Trophoblast cell (in vitro differentiated cells and primary cell): Measurements from ENCODE around the gene HAUS2.

ENCODE experiments used
- DNase-seq, 2 donors: peaks; one replicate each; pipeline ENCODE4 v3.0.0-alpha.2; 2016
- H2AFZ ChIP-seq: 2 replicates; pipeline ENCODE4 v1.6.1; 2013; ENCODE audit warnings: low read length, moderate library complexity, mild to moderate bottlenecking; ENCODE audit not compliant: insufficient read depth, poor library complexity
- H2AK5ac ChIP-seq: 2 replicates; pipeline ENCODE4 v1.6.1; 2013; ENCODE audit warnings: mild to moderate bottlenecking, low read length
- H2BK120ac ChIP-seq: 2 replicates; pipeline ENCODE4 v1.6.1; 2013; ENCODE audit warnings: low read length, mild to moderate bottlenecking, moderate library complexity; ENCODE audit not compliant: insufficient read depth, poor library complexity
- H2BK12ac ChIP-seq: 2 replicates; pipeline ENCODE4 v1.6.1; 2013; ENCODE audit warnings: mild to moderate bottlenecking, low read length, moderate library complexity
- H2BK5ac ChIP-seq: 2 replicates; pipeline ENCODE4 v1.6.1; 2013; ENCODE audit warnings: low read length, low read depth, moderate library complexity, mild to moderate bottlenecking; ENCODE audit not compliant: poor library complexity
- H3K14ac ChIP-seq: 2 replicates; pipeline ENCODE4 v1.6.1; 2013; ENCODE audit warnings: mild to moderate bottlenecking, low read length
- H3K18ac ChIP-seq: 2 replicates; pipeline ENCODE4 v1.6.1; 2013; ENCODE audit warnings: mild to moderate bottlenecking, low read length
- H3K23ac ChIP-seq: 2 replicates; pipeline ENCODE4 v1.6.1; 2013; ENCODE audit warnings: low read length
- H3K27ac ChIP-seq: 2 replicates; pipeline ENCODE4 v1.5.1; 2013; ENCODE audit warnings: low read depth, mild to moderate bottlenecking, inconsistent platforms, low read length, moderate library complexity
- H3K27me3 ChIP-seq: 2 replicates; pipeline ENCODE4 v1.6.1; 2013; ENCODE audit warnings: inconsistent platforms, mild to moderate bottlenecking, low read length, moderate library complexity; ENCODE audit not compliant: insufficient read depth
- H3K36me3 ChIP-seq, 2 experiments: 1 replicate in 1 of 2; 2 replicates in 1 of 2; pipeline ENCODE4 v1.6.1; 2013; ENCODE audit warnings: low read length in 2 of 2, mild to moderate bottlenecking in 2 of 2, moderate library complexity in 1 of 2; ENCODE audit not compliant: insufficient read depth in 2 of 2, control insufficient read depth in 1 of 2
- H3K4ac ChIP-seq: 2 replicates; pipeline ENCODE4 v1.6.1; 2013; ENCODE audit warnings: low read depth, mild to moderate bottlenecking, low read length, moderate library complexity
- H3K4me1 ChIP-seq, 2 experiments: 1 replicate in 1 of 2; 2 replicates in 1 of 2; pipeline ENCODE4 v1.6.1; 2013; ENCODE audit warnings: low read length in 2 of 2, mild to moderate bottlenecking in 2 of 2, moderate library complexity in 1 of 2; ENCODE audit not compliant: insufficient read depth in 2 of 2, control insufficient read depth in 1 of 2
- H3K4me2 ChIP-seq: 2 replicates; pipeline ENCODE4 v1.6.1; 2013; ENCODE audit warnings: inconsistent platforms, mild to moderate bottlenecking, low read length, moderate library complexity
- H3K4me3 ChIP-seq: 2 replicates; pipeline ENCODE4 v1.5.1; 2013; ENCODE audit warnings: mild to moderate bottlenecking, low read depth, low read length, inconsistent platforms
- H3K79me1 ChIP-seq: one replicate; pipeline ENCODE4 v1.6.1; 2013; ENCODE audit warnings: low read length
- H3K79me2 ChIP-seq: 2 replicates; pipeline ENCODE4 v1.6.1; 2013; ENCODE audit warnings: low read length, mild to moderate bottlenecking; ENCODE audit not compliant: control insufficient read depth, insufficient read depth, poor library complexity
- H3K9ac ChIP-seq: 2 replicates; pipeline ENCODE4 v1.6.1; 2013; ENCODE audit warnings: mild to moderate bottlenecking, low read length
- H3K9me3 ChIP-seq: 2 replicates; pipeline ENCODE4 v1.6.1; 2013; ENCODE audit warnings: low read depth, mild to moderate bottlenecking, control low read depth, inconsistent platforms, low read length; ENCODE audit not compliant: insufficient read depth
- H4K12ac ChIP-seq: 2 replicates; pipeline ENCODE4 v1.6.1; 2013; ENCODE audit warnings: low read depth, mild to moderate bottlenecking, low read length, moderate library complexity
- H4K8ac ChIP-seq: 2 replicates; pipeline ENCODE4 v1.6.1; 2013; ENCODE audit warnings: low read depth, mild to moderate bottlenecking, low read length, moderate library complexity
- H4K91ac ChIP-seq: one replicate; pipeline ENCODE4 v1.6.1; 2013; ENCODE audit warnings: low read depth, mild to moderate bottlenecking, low read length, moderate library complexity
- WGBS: extraction: QIAGEN DNeasy Blood & Tissue Kit; methylation state at CpG from one replicate; pipeline ENCODE4 v1.1.7; 2013; ENCODE audit warnings: missing lambda C conversion rate; ENCODE audit not compliant: insufficient read length, insufficient coverage; ENCODE audit errors: extremely low coverage; 5-methylcytosine and 5-hydroxymethylcytosine counted together

The HAUS2 gene

DNA sequence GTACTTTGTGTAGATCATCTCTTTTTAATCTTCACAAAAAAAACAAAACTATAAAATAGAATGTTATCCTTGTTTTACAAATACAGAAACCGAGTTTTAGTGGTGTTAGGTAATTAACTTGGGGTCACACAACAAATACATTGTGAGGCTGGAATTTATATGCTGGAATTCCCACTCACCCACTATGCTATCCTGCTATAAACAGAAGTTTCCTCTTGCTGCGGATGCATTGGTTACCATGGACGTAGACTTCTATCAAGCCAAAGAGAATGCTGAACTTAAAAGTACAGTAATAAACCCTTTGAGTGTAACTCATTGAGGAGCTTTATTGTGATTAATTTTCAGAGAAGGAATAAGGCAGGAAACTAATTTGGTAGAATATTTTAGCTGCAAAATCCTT lies 44.0 kb upstream of the HAUS2 start:
- no peak overlapping the region for H3K18ac ChIP-seq
- H3K79me2 ChIP-seq, result peaks cover 4% of the 10 kb centered on the region
- WGBS, result no CpG with 5 or more reads among the region's 3 CpGs
- H4K12ac ChIP-seq, result no peak overlapping the region
- no peak overlapping the region for H2BK120ac ChIP-seq
- no peak overlapping the region for H2AFZ ChIP-seq
- no peak overlapping the region for H4K8ac ChIP-seq
- no peak overlapping the region for H4K91ac ChIP-seq
- no peak overlapping the region for H3K9ac ChIP-seq
- H2BK5ac ChIP-seq, result no peak overlapping the region
- DNase-seq, result no peak
- no peak overlapping the region for H3K14ac ChIP-seq
- peaks cover 2 to 4% of the 10 kb centered on the region in 2 experiments for H3K36me3 ChIP-seq
- H3K23ac ChIP-seq, result no peak overlapping the region
- H3K4ac ChIP-seq, result no peak overlapping the region
- H3K4me3 ChIP-seq, result no peak overlapping the region
- H3K9me3 ChIP-seq, result no peaks in the 10 kb centered on the region
- no peak overlapping the region for H3K4me2 ChIP-seq
- H2AK5ac ChIP-seq, result no peak overlapping the region
- no peaks in the 10 kb centered on the region for H3K27me3 ChIP-seq
- peaks cover 2% of the 10 kb centered on the region for H3K79me1 ChIP-seq
- peaks cover 0 to 3% of the 10 kb centered on the region in 2 experiments for H3K4me1 ChIP-seq
- no peak overlapping the region for H2BK12ac ChIP-seq
- no peak overlapping the region for H3K27ac ChIP-seq

GRCh38 chr15:42507514-42507913 lies 41.1 kb upstream of the HAUS2 start:
- Histone ChIP-seq H2AK5ac (no peak overlapping the region), H3K4me3 (no peak overlapping the region), H2BK120ac (no peak overlapping the region), H2BK12ac (no peak overlapping the region), H3K14ac (no peak overlapping the region), H3K27ac (no peak overlapping the region), H3K9me3 (no peaks in the 10 kb centered on the region), H3K9ac (no peak overlapping the region), H3K23ac (no peak overlapping the region), H3K4me2 (no peak overlapping the region), H3K4ac (no peak overlapping the region), H4K91ac (no peak overlapping the region), H2BK5ac (no peak overlapping the region), H3K36me3 (peaks cover 0 to 3% of the 10 kb centered on the region in 2 experiments), H3K18ac (no peak overlapping the region), H3K79me1 (no peaks in the 10 kb centered on the region), H3K4me1 (no peaks in the 10 kb centered on the region), H4K8ac (no peak overlapping the region), H2AFZ (no peak overlapping the region), H4K12ac (no peak overlapping the region), H3K79me2 (no peaks in the 10 kb centered on the region), H3K27me3 (no peaks in the 10 kb centered on the region)
- DNase-seq, result no peak
- no CpG with 5 or more reads among the region's 4 CpGs for WGBS

DNA sequence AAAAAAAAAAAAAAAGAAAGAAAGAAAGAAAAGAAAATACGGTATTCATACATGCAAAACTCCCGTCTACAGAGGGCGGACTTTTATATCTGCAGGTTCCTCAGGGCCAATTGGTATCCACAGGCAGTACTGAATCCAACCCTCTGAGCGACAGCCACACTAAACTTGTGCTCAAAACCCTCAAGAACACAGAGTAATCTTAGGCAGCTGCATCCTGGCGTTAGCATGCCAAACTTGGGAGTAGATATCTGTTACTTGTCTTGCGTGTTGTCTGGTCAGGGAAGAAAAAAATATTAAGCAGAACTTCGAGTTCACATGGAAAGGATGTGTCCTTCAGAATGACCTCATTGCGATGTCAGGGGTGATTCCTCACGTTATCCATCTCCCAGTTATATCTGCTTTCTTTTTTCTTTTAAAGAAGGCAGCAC lies 40.4 kb upstream of the HAUS2 start:
- Histone ChIP-seq H2AK5ac (no peak overlapping the region), H3K27ac (no peak overlapping the region), H3K18ac (no peak overlapping the region), H3K4me1 (no peaks in the 10 kb centered on the region), H3K4me2 (no peak overlapping the region), H3K9ac (no peak overlapping the region), H2AFZ (no peak overlapping the region), H3K23ac (no peak overlapping the region), H3K36me3 (peaks cover 0 to 3% of the 10 kb centered on the region in 2 experiments), H3K14ac (no peak overlapping the region), H3K4ac (no peak overlapping the region), H3K79me1 (no peaks in the 10 kb centered on the region), H3K27me3 (no peaks in the 10 kb centered on the region), H3K4me3 (no peak overlapping the region), H2BK12ac (no peak overlapping the region), H2BK120ac (no peak overlapping the region), H3K79me2 (no peaks in the 10 kb centered on the region), H4K91ac (no peak overlapping the region), H4K12ac (no peak overlapping the region), H4K8ac (no peak overlapping the region), H3K9me3 (no peaks in the 10 kb centered on the region), H2BK5ac (no peak overlapping the region)
- WGBS, result no CpG with 5 or more reads among the region's 9 CpGs
- peak; percentile 16 to 47 for DNase-seq

GRCh38 chr15:42510258-42511006 lies 38.2 kb upstream of the HAUS2 start:
- H3K9ac ChIP-seq, result no peak overlapping the region
- no peak overlapping the region for H2BK12ac ChIP-seq
- H3K9me3 ChIP-seq, result no peaks in the 10 kb centered on the region
- no peak overlapping the region for H3K23ac ChIP-seq
- DNase-seq, result peak; percentile 69 to 87
- H4K12ac ChIP-seq, result no peak overlapping the region
- no peak overlapping the region for H2AK5ac ChIP-seq
- H2AFZ ChIP-seq, result no peak overlapping the region
- H4K8ac ChIP-seq, result no peak overlapping the region
- no peak overlapping the region for H3K4me3 ChIP-seq
- H3K18ac ChIP-seq, result no peak overlapping the region
- no peak overlapping the region for H3K27ac ChIP-seq
- no peak overlapping the region for H2BK120ac ChIP-seq
- no peaks in the 10 kb centered on the region for H3K4me1 ChIP-seq
- no peaks in the 10 kb centered on the region for H3K79me2 ChIP-seq
- H3K4ac ChIP-seq, result no peak overlapping the region
- H3K36me3 ChIP-seq, result peaks cover 8 to 9% of the 10 kb centered on the region in 2 experiments
- no peak overlapping the region for H4K91ac ChIP-seq
- no peak overlapping the region for H2BK5ac ChIP-seq
- no peak overlapping the region for H3K14ac ChIP-seq
- no CpG with 5 or more reads among the region's 4 CpGs for WGBS
- no peak overlapping the region for H3K4me2 ChIP-seq
- no peaks in the 10 kb centered on the region for H3K79me1 ChIP-seq
- H3K27me3 ChIP-seq, result no peaks in the 10 kb centered on the region
